Measurements from ENCODE around the gene KDM7A. TPM values are rescaled to one million over a fixed set of nuclear protein-coding genes. Genes with fewer than 3 reads are reported as not detected.

The KDM7A gene
- total RNA-seq, 6 experiments from 2014 or later = 0.97 to 2.2 (median 1.2) TPM

DNA sequence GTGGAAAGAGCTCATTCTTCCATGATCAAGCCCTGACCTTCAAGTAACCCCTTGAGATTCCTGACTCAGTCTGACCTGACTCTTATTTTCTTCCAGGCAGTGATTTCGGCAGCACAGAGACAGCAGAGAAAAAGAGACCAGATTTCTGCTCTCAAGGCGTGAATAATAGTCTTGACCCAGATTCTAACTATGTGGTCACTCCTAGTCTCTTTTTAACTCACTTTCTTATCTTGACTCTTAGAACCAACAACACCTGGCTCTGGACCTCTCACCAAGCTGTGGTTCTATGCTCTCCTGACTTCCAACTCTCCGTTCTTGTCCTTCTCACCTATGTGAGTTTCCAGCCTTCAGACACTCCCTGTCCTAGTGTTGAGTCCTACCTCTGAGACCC, 36.9 kb upstream of the KDM7A start:
- Mint-ChIP-seq H3K27me3 (ENCODE audit: insufficient read depth) (peaks cover 31% of the 10 kb centered on the region), H3K4me1 (ENCODE audit: low read depth) (peaks cover 8% of the 10 kb centered on the region; the same call in 1 of the 2 replicates), H3K9me3 (peaks cover 11% of the 10 kb centered on the region), H3K27ac (no peak overlapping the region), H3K36me3 (ENCODE audit: low read depth) (no peaks in the 10 kb centered on the region), H3K4me3 (no peak overlapping the region)
- DNase-seq = no peak
- TF ChIP-seq, protein P1, sequence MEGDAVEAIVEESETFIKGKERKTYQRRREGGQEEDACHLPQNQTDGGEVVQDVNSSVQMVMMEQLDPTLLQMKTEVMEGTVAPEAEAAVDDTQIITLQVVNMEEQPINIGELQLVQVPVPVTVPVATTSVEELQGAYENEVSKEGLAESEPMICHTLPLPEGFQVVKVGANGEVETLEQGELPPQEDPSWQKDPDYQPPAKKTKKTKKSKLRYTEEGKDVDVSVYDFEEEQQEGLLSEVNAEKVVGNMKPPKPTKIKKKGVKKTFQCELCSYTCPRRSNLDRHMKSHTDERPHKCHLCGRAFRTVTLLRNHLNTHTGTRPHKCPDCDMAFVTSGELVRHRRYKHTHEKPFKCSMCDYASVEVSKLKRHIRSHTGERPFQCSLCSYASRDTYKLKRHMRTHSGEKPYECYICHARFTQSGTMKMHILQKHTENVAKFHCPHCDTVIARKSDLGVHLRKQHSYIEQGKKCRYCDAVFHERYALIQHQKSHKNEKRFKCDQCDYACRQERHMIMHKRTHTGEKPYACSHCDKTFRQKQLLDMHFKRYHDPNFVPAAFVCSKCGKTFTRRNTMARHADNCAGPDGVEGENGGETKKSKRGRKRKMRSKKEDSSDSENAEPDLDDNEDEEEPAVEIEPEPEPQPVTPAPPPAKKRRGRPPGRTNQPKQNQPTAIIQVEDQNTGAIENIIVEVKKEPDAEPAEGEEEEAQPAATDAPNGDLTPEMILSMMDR (IDR thresholded peaks at IDR 0.05) = no peak

DNA sequence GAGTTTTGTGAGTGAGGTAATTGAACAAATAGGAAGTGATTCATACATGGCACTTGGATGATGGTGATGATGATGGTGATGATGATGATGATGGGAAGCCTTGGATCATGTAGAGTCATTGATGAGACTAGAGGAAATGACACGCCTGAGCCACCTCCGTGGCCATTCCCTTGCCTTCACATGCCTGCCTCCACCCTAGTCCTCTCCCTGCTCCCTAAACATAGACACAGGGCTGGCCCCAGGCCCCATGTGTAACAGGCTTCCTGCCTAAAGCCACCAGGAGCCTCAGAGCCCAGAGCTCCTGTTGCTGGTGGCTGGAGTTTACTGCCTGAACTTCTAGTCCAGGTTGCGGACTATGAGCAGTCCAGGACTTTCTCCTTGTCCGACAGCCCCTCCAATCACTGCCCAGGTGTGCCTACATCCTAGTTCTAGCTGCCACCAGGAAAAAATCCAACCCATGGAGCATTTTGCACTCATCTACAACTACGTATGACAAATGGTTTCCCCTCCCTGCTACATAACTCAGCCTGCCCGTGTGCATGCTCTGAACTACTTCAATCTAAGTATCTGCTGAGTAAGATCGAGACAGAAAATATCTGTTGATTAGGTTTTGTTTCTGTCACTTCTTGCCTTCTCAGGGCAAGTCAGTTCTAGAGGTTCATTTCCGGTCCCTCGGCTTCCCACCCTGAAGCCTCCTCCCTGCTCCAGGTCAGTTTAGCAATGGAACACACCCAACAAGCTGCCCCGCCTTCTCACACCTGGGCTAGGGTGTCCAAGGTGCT, 35.5 kb upstream of the KDM7A start:
- Mint-ChIP-seq H3K4me1 (ENCODE audit: low read depth) (peaks cover 8% of the 10 kb centered on the region; the same call in 1 of the 2 replicates), H3K27ac (no peak overlapping the region), H3K27me3 (ENCODE audit: insufficient read depth) (peaks cover 33% of the 10 kb centered on the region), H3K4me3 (no peak overlapping the region), H3K36me3 (ENCODE audit: low read depth) (no peaks in the 10 kb centered on the region), H3K9me3 (peaks cover 11% of the 10 kb centered on the region)
- TF ChIP-seq, protein P1 (IDR thresholded peaks at IDR 0.05) = no peak
- no peak for DNase-seq

DNA sequence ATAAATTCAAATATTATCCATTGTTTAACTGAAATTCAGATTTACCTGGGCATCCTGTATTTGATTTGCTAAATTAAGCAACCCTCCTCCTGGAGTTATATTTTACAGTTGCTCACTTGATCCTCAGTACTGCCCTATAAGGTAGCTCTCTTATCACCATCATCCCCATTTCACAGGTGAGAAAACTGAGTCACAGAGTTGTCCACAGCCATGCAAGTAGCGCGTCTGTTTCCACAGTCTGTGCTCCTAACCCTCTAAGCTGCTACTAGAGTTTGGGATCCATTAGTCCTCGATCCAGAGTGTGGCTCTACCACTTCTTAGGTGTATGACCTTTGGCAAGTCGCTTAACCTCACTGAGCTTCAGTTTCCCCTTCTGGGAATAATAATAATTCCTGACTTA, 34.9 kb upstream of the KDM7A start:
- H3K36me3 Mint-ChIP-seq (ENCODE audit: low read depth) = no peaks in the 10 kb centered on the region
- peaks cover 36% of the 10 kb centered on the region for H3K27me3 Mint-ChIP-seq (ENCODE audit: insufficient read depth)
- H3K4me1 Mint-ChIP-seq (ENCODE audit: low read depth) = peaks cover 8% of the 10 kb centered on the region; the same call in 1 of the 2 replicates
- no peak overlapping the region for H3K4me3 Mint-ChIP-seq
- peaks cover 11% of the 10 kb centered on the region for H3K9me3 Mint-ChIP-seq
- TF ChIP-seq, protein P1 (IDR thresholded peaks at IDR 0.05) = no peak
- H3K27ac Mint-ChIP-seq = no peak overlapping the region
- no peak for DNase-seq

DNA sequence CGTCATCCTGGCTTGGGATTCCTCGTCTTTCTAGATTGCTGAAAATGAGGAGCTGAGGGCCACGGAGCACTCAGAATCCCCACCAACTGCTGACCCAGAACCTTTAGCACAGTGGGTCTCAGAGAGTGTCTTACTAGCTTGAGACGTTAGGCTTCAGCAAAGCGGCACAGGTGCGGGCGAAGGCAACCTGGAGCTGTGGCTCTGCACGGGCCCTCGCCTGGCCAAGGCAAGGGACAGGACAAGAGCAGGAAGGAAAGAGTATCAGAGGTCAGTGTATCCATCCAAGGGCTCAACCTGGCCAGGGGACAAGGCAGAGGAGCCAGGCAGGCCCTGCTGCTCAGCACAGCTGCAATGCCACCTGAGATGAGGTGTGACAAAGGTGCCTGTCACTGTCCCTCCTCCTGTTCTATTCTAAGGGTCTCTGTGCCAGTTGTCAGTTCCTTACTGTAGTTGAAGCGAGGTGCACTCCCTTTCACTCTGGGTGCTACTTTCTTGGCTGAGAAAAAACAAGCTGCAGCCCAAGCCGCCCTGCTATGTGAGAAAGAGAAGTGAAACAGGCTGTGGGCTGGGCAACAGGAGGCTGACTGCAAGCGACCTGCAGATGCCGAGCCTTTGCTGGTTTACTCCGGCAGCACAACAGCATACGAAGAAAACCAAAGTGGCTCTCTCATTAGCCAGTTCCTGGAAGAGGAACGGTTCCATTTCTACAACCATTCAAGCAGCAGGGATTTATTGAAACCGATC, 33.3 kb upstream of the KDM7A start:
- Mint-ChIP-seq H3K27ac (no peak overlapping the region), H3K36me3 (ENCODE audit: low read depth) (no peaks in the 10 kb centered on the region), H3K4me3 (no peak overlapping the region), H3K4me1 (ENCODE audit: low read depth) (peaks cover 8% of the 10 kb centered on the region; the same call in 1 of the 2 replicates), H3K9me3 (peaks cover 5% of the 10 kb centered on the region), H3K27me3 (ENCODE audit: insufficient read depth) (peaks cover 43% of the 10 kb centered on the region)
- TF ChIP-seq, protein P1 (IDR thresholded peaks at IDR 0.05) = no peak
- no peak for DNase-seq

DNA sequence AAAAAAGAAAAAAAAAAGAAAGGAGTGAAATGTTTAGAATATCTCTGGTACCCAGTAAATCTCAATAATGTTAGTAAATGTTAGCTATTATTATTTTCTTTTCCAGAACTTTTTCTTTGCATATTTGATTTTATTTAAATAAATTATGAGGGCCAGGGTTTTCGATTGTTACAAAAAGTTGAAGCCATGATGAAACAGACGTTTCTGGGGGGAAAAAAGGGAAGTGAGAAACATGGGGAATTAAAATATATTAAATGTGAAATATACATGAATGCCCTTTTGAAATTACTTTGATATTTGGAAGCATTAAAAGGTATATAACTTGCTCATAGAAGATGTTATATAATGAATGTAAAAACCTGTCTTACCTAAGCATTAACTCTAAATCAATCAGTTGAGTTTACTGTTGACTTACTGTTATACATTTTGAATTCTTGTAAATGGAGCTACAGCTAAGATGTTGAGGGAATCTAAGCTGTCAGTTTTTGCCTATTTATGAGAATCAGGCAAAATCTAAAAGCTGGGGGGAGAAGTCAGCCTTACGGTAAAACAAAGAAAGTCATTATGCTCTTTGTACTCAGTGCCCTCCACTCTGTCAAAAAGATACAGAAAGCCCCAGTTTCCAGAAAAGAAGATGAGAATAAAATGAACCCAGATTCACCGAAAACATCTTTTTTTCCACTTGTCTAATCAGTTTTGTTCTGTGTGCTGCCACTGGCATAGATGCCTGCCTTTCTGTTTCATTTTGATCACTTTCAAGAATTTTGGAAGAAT, 30.0 kb upstream of the KDM7A start:
- no peaks in the 10 kb centered on the region for H3K4me1 Mint-ChIP-seq (ENCODE audit: low read depth)
- H3K27ac Mint-ChIP-seq = no peak overlapping the region
- H3K36me3 Mint-ChIP-seq (ENCODE audit: low read depth) = peaks cover 7% of the 10 kb centered on the region; the same call in 1 of the 2 replicates
- H3K27me3 Mint-ChIP-seq (ENCODE audit: insufficient read depth) = peaks cover 49% of the 10 kb centered on the region
- TF ChIP-seq, protein P1 (IDR thresholded peaks at IDR 0.05) = no peak
- no peak overlapping the region for H3K4me3 Mint-ChIP-seq
- peaks cover 7% of the 10 kb centered on the region for H3K9me3 Mint-ChIP-seq
- no peak for DNase-seq
